SIG-M5 treated with dmso at 0.1 percent for 504 hours (cell line): Measurements from ENCODE around the gene POLR2H.
"Not testable (repeated sequence)": the region's sequence is repeated elsewhere in the genome, so short reads cannot be mapped to it uniquely, and the experiment has no call there.

Source experiments
- DNase-seq: peaks from one replicate; lab custom pipeline; 2025; ENCODE audit not compliant: unreplicated experiment; lab: John Stamatoyannopoulos, UW

POLR2H gene

DNA sequence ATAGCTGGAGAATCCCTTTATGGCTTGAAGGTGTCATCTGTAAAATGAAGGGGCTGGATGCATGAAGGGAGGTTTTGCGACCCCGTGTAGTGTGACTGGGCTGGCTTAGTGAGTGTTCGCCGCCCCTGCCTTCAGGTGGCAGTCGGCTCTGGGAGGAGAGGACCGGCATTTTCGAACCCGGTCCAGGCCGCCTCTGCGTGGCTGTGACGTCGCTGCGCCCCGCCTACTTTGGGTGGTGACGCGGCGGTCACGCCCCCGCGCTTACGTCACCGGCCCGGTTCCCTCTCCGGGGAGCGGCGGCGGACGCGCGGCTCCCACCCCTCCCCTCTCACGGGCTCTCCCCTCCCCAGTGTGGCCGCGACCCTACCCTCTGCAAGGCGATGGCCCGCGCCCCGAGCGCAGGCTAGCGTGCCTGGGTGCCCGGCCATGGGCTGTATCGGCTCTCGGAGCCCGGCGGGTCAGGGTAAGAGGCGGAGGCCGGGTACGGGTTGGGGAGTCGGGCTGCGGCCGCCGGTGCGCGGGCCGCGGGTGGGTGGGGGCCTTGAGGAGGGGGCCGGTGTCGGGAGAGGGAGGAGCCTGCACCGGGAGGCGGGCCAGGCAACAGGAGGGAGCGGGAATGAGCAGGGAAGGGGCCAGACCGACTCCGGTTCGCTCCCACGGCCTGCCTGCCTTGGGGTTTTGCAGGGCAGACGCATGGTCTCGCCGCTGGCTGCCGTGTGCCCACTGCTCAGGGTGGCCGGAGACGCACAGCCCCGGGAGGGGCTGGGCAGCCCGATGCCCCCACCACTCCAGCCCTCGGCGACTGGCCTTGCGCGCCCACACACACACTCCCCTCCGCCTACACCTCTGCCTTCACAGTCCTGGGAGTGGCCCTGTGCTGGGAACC, 25.6 kb upstream of the POLR2H start:
- peak; percentile 45 for DNase-seq

DNA sequence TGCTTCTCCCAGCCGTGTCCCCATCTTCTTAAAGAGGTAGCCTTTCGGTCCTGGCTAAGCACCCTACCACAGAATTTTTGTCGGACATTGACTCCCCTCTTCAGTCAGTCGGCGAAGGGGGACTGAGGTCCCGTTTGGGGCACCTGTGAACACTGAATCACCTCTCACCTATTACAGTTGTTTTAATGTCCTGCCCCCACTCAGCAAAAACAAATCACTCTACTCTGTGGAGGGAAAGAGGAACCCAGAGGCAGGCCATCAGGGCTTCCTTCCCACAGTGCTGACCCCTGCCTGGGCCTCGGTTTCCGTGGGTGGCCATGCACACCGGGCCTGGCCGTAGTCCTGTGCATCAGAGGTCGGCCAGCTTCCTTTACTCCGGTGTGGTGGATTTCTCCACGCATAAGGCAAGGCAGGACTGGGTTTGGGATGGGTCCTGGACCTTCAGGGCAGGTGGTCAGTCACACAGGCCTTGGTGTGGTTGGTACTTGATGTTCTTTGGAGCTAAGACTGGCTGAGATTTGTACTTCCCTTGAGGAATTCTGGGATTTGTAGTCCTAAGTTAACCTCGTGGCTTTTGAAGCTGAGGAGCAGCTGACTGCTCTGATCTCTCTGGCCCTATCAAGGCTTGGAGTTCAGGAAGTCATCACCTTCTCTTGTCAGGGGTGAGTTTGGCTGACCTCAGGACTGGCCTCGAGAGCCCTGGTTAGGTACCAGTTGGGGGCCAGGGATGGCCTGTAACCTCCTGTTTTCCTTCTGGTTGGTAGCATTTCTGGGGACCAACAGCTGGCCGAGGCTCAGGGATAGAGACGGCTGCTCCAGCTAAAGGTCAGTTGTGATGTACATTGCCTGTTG, 24.7 kb upstream of the POLR2H start:
- DNase-seq, result no peak

DNA sequence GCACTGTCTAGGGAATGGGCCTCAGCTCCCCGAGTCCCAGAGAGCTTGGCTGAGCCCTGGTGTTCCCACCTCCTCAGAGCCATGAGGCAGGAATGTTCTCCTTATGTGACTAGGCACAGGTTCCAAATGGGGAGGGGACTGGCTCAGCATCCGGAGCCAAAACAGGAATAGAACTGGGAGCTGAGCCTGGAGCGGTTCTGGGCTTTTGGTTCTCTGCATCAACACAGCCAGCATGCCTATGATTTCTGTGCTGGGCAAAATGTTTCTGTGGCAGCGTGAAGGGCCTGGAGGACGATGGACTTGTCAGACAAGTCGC, 24.2 kb upstream of the POLR2H start, which contains the start of gene FAM131A:
Gene FAM131A, plus strand, starts transcription at position 202 of the 316 bp plus-strand sequence. Its CDS starts 31 bp downstream, at position 233.
- DNase-seq, result no peak

DNA sequence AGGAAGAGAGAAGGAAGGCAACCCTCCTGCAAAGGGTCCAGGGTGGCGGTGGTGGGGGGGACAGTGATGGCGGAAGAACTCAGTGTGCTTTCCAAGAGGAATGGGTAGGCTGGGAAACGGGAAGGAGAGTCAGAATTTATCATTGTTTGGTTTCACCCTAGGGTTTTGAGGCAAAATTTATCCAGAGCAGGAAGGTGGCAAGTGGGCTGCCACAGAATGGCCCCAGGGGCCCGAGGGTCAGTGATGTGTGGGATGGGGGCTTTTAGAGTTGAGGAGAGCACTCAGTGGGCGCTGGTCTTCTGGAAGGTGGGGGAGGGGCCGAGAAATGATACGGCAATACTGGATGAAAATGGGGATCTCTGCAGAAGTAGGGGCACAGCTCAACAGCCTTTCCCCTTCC, 23.5 kb upstream of the POLR2H start:
- no peak for DNase-seq

DNA sequence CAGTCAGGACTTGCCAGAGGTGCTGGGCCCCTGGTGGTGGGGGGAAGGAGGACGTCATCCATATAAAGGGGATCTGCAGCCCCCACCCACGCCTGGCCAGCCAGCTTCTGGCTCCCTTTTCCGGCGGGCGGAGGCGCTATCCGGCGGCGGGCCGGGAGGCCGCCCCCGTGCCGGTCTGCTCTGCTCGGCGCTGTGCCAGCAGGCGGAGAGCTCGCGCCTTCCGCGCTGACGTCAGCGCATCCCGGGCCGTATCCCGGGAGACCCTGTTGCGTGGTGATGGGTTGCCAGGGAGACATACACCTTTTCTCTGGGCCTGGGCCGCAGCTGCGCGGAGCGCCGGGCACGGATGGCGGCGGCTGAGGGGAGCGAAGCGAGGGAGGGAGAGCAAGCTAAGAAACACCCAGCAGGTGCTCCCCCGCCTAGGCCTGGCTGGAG, 23.0 kb upstream of the POLR2H start:
- DNase-seq, result no peak

DNA sequence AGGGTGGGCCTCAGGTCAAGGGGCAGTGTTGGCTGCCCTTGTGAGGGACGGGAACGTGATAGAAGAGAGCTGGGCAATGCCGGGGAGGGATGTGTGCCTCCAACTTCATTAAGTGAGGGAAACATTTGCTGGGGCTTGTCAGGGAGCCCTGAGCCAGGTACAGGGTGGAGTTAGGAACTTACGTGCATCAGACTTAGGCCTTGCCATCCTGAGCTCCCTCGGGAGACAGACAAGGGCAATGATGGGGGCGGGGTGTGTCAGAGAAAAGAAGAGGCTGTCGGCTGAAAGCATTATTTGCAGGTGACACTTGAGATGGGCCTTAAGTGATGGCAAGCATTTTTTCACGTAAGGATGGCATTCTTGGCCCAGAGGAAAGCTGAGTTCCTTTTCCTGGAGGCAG, 22.5 kb upstream of the POLR2H start:
- DNase-seq, result no peak

DNA sequence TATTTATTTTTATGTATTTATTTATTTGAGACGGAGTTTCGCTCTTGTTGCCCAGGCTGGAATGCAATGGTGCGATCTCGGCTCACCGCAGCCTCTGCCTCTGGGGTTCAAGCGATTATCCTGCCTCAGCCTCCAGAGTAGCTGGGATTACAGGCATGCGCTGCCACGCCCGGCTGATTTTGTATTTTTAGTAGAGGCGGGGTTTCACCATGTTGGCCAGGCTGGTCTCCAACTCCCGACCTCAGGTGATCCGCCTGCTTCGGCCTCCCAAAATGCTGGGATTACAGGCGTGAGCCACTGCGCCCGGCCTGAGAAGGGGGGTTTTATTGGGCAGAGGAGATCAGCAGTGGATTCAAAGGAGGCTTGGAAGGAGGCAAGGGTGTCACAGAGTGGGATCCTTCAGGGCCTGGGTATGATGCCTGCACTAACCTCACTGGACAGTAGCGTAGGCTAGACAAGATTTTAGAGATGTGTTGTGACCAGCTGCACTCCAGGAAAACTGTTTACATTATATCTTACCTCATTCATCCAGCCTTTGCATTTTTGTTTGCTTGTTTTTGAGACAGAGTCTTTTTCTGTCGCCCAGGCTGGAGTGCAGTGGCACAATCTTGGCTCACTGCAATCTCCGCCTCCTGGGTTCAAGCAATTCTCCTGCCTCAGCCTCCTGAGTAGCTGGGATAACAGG, 21.9 kb upstream of the POLR2H start:
- not testable (repeated sequence) for DNase-seq

DNA sequence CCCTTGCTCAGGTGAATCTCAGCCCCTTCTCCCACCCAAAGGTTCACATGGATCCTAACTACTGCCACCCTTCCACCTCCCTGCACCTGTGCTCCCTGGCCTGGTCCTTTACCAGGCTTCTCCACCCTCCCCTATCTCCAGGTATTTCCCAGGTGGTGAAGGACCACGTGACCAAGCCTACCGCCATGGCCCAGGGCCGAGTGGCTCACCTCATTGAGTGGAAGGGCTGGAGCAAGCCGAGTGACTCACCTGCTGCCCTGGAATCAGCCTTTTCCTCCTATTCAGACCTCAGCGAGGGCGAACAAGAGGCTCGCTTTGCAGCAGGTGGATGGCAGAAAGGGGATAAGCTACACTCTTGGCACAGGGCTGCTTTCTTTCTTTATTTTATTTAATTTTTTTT, 19.6 kb upstream of the POLR2H start:
- DNase-seq, result no peak

DNA sequence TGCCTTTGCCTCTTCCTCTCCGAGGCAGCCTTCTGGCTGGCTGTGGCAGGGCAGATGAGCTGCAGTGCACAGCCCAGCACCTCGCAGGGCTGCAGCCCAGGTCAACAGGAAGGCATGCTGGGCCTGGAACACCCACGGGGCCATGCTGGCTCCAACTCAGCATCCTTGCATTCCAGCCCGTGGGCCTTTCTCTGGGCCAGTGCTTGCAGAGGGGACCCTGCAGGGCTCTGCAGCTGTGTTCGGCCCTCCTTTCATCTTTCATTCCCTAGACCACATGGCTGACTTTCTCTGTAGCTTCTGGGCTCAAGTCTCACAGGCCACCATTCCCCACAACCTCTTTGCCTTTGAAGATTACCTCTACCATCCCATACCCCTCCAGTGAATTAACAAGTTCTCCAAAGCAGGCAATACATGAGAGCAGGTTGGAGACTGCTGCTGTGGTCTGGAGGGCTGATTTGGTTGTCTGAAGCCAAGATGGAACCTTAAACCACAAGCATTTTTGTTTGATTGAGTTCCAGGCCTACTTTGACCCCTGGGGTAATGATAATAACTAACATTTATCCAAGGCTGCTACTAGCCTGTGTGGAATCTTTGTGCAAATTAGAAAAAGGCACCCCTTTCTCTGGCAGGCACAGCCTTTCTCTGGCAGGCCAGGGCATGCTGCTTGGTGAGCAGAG, 18.2 kb upstream of the POLR2H start:
- DNase-seq, result no peak

DNA sequence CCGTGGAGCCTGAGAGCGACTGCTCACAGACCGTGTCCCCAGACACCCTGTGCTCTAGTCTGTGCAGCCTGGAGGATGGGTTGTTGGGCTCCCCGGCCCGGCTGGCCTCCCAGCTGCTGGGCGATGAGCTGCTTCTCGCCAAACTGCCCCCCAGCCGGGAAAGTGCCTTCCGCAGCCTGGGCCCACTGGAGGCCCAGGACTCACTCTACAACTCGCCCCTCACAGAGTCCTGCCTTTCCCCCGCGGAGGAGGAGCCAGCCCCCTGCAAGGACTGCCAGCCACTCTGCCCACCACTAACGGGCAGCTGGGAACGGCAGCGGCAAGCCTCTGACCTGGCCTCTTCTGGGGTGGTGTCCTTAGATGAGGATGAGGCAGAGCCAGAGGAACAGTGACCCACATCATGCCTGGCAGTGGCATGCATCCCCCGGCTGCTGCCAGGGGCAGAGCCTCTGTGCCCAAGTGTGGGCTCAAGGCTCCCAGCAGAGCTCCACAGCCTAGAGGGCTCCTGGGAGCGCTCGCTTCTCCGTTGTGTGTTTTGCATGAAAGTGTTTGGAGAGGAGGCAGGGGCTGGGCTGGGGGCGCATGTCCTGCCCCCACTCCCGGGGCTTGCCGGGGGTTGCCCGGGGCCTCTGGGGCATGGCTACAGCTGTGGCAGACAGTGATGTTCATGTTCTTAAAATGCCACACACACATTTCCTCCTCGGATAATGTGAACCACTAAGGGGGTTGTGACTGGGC, 16.8 kb upstream of the POLR2H start:
- no peak for DNase-seq

DNA sequence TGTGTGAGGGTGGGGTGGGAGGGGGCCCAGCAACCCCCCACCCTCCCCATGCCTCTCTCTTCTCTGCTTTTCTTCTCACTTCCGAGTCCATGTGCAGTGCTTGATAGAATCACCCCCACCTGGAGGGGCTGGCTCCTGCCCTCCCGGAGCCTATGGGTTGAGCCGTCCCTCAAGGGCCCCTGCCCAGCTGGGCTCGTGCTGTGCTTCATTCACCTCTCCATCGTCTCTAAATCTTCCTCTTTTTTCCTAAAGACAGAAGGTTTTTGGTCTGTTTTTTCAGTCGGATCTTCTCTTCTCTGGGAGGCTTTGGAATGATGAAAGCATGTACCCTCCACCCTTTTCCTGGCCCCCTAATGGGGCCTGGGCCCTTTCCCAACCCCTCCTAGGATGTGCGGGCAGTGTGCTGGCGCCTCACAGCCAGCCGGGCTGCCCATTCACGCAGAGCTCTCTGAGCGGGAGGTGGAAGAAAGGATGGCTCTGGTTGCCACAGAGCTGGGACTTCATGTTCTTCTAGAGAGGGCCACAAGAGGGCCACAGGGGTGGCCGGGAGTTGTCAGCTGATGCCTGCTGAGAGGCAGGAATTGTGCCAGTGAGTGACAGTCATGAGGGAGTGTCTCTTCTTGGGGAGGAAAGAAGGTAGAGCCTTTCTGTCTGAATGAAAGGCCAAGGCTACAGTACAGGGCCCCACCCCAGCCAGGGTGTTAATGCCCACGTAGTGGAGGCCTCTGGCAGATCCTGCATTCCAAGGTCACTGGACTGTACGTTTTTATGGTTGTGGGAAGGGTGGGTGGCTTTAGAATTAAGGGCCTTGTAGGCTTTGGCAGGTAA, 16.0 kb upstream of the POLR2H start:
- peak; percentile 82 for DNase-seq

DNA sequence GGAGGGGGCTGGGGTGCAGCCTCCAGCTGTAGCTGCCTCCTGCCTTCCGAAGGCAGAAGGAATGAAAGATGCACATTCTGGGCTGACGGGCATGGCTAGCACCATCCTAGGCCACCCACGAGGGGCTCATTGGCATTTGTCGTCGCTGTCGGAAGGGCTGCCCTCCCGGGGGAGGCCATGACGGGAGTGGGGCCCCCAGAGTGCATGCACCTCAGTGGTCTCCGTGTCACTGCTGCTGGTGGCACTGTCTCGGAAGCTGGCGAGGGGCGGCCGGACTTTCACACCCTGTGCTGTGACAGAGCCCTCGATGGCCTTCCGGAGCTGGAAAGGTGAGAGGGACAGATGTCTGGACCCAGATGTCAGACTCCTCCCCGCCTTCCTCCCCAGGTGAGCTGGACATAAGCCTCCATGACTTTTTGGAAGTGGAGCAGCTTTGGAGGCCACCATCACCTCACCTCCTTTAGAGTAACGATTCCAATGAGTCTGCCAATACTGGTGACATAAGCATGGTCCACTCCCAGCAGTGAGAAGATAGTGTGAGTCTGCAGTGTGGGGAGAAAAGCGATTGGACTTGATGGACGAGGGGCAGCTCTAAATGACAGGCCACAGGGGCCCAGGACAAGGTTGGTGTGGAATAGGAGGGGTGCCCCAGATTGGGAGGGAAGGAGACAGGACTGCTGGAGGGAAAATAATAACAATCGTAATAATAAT, 14.9 kb upstream of the POLR2H start:
- no peak for DNase-seq

DNA sequence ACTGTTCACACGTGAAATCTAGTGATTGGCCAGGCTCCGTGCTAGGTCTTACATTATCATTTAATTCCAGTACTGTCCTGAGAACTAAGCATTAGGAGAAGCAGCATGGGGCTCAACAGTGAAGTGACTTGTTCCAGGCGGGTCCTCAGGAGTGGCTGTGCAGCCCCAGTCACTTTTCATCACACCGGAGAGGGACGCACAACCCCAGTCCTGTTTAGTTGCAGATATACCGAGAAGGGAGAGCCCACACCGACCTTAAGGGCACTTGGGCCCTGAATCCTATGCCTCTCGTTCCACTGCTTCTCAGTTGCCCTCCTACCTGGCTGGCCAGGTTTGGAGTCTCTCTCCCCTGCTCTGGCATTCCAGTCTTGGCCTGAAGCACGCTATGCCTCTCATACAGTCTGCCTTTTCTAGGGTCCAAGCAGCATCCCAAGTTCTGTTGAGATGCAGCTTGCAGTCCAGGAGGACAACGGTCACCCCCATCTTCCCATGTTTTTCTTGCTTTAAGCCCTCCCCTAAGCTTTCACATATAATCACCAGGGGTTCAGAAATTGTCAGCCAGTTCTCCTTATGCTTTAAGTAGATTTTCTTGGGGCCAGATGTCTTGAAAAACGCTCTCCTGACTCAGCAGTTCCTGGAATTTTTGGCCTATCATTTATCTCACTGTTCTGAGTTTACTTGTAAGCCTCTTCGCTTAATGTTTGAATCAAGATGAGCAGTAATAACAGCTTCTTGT, 14.0 kb upstream of the POLR2H start:
- DNase-seq, result no peak

DNA sequence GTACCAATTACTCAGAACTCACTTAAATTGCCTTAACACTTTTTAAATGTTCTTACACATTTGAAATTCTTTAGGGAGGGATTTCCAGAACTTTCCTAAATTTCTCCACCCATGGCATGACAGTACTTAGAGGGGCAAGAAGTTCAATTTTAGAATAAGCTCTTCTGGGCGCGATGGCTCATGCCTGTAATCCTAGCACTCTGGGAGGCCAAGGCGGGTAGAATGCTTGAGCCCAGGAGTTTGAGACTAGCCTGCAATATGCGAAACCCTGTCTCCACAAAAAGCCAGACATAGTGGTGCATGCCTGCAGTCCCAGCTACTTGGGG, 13.5 kb upstream of the POLR2H start:
- no peak for DNase-seq

DNA sequence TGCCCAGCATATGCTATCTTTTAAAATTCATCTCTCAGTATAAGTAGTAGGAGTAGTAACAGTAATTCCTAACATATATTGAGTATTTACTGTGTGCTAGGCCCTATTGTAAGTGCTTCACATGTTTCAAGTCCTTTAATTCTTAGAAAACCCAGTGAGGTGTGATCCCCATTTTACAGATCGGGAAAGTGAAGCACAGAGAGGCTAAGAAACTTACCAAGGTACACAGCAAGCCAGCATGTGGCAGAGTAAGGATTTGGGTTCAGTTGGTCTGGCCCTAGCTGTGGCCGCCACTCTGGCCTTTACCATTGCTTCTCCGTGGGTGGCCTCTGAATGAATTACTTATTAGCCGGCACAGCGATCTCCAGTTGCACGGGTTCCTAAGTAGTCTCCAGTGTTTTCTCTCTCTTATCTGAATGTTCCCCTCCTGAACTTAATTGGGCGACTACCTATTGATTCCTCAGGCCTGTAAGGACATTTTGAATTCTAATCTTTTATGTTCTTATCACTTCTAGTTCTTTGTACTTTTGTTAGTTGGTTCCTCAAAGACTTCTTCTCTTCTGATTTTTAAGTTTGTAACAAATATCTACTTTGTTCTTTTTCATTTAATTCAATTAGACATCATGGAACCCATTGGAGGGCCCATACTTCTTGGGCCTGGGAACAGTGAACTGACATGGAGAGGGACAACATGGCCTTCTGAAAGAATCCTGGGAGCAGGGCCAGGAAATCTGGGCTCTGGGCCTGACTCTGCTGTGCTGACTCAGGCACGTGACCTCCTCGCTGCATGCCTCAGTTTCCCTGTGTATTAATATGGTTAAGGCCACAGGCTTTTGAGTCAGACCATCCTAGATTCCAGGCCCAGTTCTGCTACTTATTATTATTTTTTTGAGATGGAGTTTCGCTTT, 11.7 kb upstream of the POLR2H start:
- no peak for DNase-seq

DNA sequence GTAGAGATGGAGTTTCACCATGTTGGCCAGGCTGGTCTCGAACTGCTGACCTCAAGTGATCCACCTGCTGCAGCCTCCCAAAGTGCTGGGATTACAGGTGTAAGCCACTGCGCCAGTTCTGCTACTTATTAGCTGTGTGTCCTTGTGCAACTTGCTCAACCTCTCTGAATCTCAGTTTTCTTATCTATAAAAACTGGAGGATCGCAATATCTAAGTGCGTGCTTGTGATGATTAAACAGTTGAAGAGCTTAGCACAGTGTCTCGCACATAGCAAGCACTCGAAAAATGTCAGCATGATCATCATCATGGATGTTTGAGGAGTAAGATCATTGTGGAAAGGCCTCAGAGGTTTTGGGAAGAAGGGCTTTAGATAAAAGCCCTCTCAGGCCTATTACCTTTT, 10.9 kb upstream of the POLR2H start:
- no peak for DNase-seq

DNA sequence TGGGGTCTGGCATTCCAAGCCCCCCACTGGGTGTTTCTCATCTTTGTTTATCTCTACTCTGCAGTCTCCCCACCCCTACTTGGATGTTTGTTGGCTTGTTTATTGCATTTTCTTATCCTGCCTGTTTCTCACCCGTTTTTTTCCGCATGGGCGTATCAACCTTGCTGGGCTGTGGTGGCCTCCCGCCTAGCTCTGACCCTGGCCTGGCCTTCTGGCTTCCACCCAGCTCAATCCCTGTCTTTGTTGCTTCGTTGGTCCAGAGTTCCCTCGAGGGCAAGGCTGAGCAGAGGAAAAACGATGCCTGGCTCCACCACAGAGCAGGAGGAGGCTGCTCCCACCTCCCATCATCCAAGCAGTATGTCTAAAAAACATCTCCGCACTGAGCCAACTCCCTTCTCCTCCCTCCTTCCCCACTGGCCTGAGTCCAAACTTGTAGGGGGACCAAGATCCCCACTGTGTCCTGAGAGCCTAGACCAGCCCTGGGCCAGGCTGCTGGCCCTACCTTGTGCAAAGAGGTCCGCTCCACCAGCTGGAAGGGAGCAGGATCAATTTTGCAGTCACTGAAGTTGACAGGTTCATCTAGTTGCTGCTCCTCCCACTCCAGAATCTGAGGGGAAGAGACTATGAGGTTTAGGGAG, 9.9 kb upstream of the POLR2H start:
- DNase-seq, result no peak
